Subcutaneous adipose tissue (tissue), 4 donors: ENCODE results near the gene KIF3C. TPM values are rescaled to one million over a fixed set of nuclear protein-coding genes. Genes with fewer than 3 reads are reported as not detected.

Source experiments
- total RNA-seq, 4 donors: library from RNA; depleted of rRNA; stranded (reverse); fragments of >200 nt; gene quantifications; one replicate each; pipeline ENCODE4 v1.1.0, GENCODE V29; 2016
- TF ChIP-seq, protein P1 (sequence below): fragments of 450-650 bp; IDR thresholded peaks from one replicate; pipeline ENCODE4 v1.5.1; 2016; ENCODE audit warnings: low read depth, mild to moderate bottlenecking, control low read depth, antibody characterized with exemption, moderate library complexity

The KIF3C gene
- total RNA-seq, 4 donors from 2014 or later, result 1.8 to 5.8 (median 3.0) TPM

DNA sequence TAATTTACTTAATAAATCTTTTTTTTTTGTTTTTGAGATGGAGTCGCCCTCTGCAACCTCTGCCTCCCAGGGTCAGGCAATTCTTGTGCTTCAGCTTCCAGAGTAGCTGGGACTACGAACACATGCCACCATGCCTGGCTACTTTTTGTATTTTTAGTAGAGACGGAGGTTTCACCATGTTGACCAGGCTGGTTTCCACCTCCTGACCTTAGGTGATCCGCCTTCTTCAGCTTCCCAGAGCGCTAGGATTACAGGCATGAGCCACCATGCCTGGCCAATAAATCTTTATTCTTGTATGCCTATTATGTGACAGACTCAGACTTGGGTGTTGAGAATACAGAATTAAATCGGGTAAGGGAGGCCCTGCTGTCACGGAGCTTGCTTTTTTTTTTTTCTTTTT lies 87.3 kb downstream of the KIF3C start:
- TF ChIP-seq, protein P1, sequence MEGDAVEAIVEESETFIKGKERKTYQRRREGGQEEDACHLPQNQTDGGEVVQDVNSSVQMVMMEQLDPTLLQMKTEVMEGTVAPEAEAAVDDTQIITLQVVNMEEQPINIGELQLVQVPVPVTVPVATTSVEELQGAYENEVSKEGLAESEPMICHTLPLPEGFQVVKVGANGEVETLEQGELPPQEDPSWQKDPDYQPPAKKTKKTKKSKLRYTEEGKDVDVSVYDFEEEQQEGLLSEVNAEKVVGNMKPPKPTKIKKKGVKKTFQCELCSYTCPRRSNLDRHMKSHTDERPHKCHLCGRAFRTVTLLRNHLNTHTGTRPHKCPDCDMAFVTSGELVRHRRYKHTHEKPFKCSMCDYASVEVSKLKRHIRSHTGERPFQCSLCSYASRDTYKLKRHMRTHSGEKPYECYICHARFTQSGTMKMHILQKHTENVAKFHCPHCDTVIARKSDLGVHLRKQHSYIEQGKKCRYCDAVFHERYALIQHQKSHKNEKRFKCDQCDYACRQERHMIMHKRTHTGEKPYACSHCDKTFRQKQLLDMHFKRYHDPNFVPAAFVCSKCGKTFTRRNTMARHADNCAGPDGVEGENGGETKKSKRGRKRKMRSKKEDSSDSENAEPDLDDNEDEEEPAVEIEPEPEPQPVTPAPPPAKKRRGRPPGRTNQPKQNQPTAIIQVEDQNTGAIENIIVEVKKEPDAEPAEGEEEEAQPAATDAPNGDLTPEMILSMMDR, result no peak

DNA sequence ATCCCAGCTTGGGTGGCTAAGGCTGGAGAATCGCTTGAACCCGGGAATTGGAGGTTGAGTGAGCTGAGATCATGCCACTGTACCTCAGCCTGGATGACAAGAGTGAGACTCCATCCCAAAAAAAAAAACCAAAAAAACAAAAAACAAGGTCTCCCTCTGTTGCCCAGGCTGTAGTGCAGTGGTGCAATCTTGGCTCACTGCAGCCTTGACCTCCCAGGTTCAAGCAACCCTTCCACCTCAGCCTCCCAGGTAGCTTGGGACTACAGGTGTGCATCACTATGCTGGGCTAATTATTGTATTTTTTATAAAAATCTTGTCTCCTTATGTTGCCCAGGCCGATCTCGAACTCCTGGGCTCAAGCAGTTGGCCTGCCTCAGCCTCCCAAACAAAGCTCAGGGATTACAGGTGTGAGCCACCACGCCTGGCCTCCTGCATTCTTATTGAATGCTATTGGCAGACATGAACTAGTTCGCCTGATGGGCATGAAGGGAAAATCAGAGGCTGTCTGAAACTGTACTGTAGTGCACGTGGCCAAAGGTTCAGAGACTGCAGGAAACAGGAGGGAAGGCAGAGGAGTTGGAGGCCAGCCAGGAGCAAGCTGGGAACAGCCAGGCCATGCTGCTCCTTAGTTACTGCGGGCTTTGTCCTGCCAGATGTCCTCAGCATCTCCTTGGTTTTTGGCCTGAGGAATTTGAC lies 88.0 kb downstream of the KIF3C start:
- TF ChIP-seq, protein P1, result no peak

- TF ChIP-seq, protein P1, result no peak
Observed at GRCh38 chr2:25891672-25892071, 90.6 kb downstream of the KIF3C start.

GRCh38 chr2:25887624-25888242 lies 94.6 kb downstream of the KIF3C start:
- TF ChIP-seq, protein P1, result no peak

DNA sequence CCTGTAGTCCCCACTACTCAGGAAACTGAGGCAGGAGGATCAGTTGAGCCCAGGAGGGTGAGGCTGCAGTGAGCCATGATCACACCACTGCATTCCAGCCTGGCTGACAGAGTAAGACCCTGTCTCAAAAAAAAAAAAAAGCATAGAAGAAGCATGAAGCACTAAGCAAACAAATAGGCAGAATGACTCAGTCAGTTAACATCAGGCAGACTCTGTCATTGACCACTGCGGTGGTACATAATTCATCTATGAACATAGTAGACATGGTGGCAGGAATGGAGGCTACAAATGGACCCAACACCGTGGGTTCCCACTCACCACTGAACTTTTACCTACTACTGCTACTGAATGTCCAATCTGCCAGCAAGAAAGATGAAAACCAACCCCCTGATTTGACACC lies 96.4 kb downstream of the KIF3C start:
- TF ChIP-seq, protein P1, result no peak

DNA sequence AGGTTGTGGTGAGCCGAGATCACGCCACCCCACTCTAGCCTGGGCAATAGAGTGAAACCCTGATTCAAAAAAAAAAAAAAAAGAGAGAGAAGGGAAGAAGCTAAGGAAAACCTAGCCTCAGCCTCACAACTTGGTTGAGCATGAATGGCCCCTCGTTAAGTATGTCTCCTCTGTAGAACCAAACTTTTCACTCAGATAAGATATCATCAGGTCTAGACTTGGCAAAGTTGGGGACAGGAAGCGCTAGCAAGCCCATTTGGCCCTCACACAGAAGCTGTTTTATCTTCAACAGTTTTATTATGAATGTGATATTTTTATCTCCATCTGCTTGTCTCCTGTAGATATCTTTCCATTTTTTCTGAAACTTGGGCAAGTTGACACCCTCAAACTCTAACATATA lies 100.5 kb downstream of the KIF3C start:
- TF ChIP-seq, protein P1, result no peak

- TF ChIP-seq, protein P1, result no peak
Observed at GRCh38 chr2:25879133-25879730, 103.1 kb downstream of the KIF3C start.
